DLD1 (cell line): ENCODE results near the gene GGT5.
"Not testable (repeated sequence)": the region's sequence is repeated elsewhere in the genome, so short reads cannot be mapped to it uniquely, and the experiment has no call there.

ENCODE experiments used
- in situ Hi-C: cut with HindIII; loops from 2 replicates; pipeline ENCODE4 v1.10.0; 2017; ENCODE audit warnings: low sequenced_read_pairs

The GGT5 gene

GRCh38 chr22:24245030-24245431 is at the start of gene GGT5:
TSS of gene GGT5 (minus strand) at chr22:24245082. CDS start at chr22:24244725, 357 bp downstream.
- in situ Hi-C loops = not testable (repeated sequence)

GRCh38 chr22:24292202-24292830 is 47.4 kb upstream of the GGT5 start:
- in situ Hi-C loops = not testable (repeated sequence)

GRCh38 chr22:24291515-24292201 is 46.8 kb upstream of the GGT5 start:
- in situ Hi-C loops = no loop called here

- in situ Hi-C loops = no loop called here
These were observed 45.6 kb upstream of the GGT5 start for GRCh38 chr22:24290459-24290858.

GRCh38 chr22:24289741-24290163 is 44.9 kb upstream of the GGT5 start:
- in situ Hi-C loops = no loop called here

- in situ Hi-C loops = no loop called here
These were observed 44.2 kb upstream of the GGT5 start for GRCh38 chr22:24289114-24289513.

- in situ Hi-C loops = not testable (repeated sequence)
These were observed 42.9 kb upstream of the GGT5 start for GRCh38 chr22:24287801-24288200.

- in situ Hi-C loops = not testable (repeated sequence)
These were observed 42.3 kb upstream of the GGT5 start for GRCh38 chr22:24287212-24287611.

GRCh38 chr22:24285245-24285644 is 40.4 kb upstream of the GGT5 start:
- in situ Hi-C loops = no loop called here

GRCh38 chr22:24284747-24285203 is 39.9 kb upstream of the GGT5 start:
- in situ Hi-C loops = no loop called here

- in situ Hi-C loops = no loop called here
These were observed 37.5 kb upstream of the GGT5 start for GRCh38 chr22:24282401-24282800.

GRCh38 chr22:24280363-24280762 is 35.5 kb upstream of the GGT5 start:
- in situ Hi-C loops = not testable (repeated sequence)

GRCh38 chr22:24274696-24275405 is 30.0 kb upstream of the GGT5 start:
- in situ Hi-C loops = not testable (repeated sequence)

- in situ Hi-C loops = not testable (repeated sequence)
These were observed 29.0 kb upstream of the GGT5 start for GRCh38 chr22:24273906-24274305.

GRCh38 chr22:24273031-24273430 is 28.1 kb upstream of the GGT5 start:
- in situ Hi-C loops = not testable (repeated sequence)

- in situ Hi-C loops = no loop called here
These were observed 26.5 kb upstream of the GGT5 start for GRCh38 chr22:24271386-24271854.

- in situ Hi-C loops = no loop called here
These were observed 25.9 kb upstream of the GGT5 start, which contains the start of gene SPECC1L for GRCh38 chr22:24270556-24271385. TSS of gene SPECC1L (plus strand) at chr22:24270831. CDS start at chr22:24302232, 31,401 bp downstream.

GRCh38 chr22:24266495-24266894 is 21.6 kb upstream of the GGT5 start:
- in situ Hi-C loops = not testable (repeated sequence)

GRCh38 chr22:24265734-24266133 is 20.9 kb upstream of the GGT5 start:
- in situ Hi-C loops = no loop called here

GRCh38 chr22:24264329-24264896 is 19.5 kb upstream of the GGT5 start:
- in situ Hi-C loops = not testable (repeated sequence)
